Measurements from ENCODE around the gene RPS4Y2.

The RPS4Y2 gene

DNA sequence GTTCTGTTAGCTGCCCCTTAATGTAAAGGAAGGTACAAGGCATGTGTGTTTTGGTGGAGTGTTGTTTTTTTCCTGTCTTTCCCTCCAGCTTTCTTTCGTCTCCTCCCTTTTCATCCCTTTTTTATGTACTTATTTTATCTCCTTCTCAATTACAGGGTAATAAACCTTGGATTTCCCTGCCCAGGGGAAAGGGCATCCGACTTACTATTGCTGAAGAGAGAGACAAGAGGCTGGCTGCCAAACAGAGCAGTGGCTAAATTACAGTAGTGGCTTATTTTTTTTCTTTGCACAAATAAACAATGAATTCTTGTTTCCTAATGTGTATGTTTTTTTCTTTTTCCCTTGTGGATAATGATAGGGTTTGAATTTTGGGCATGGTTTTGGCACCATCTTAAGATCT lies 24.9 kb downstream of the RPS4Y2 start:
- no peaks in the 10 kb centered on the region for H3K36me3 ChIP-seq (ENCODE audit: low read length)
- no peaks in the 10 kb centered on the region for H3K27me3 ChIP-seq (ENCODE audit: low read length)
- no peak overlapping the region for H3K9ac ChIP-seq (ENCODE audit: low read length)
- H3K4me3 ChIP-seq (ENCODE audit: insufficient read depth, low read length, poor library complexity, severe bottlenecking): no peak overlapping the region
- H3K27ac ChIP-seq (ENCODE audit: low read depth, low read length): no peak overlapping the region
- H3K79me2 ChIP-seq (ENCODE audit: insufficient read depth, low read length): no peaks in the 10 kb centered on the region
- no peaks in the 10 kb centered on the region for H3K9me2 ChIP-seq (replicated peaks; ENCODE audit: insufficient read depth, low read length)
- H3K4me2 ChIP-seq (ENCODE audit: low read depth, low read length, poor library complexity, severe bottlenecking): no peak overlapping the region
- H2AFZ ChIP-seq (ENCODE audit: low read depth, low read length, severe bottlenecking): no peak overlapping the region
- no peaks in the 10 kb centered on the region for H4K20me1 ChIP-seq (ENCODE audit: low read depth, low read length)
- no peak for TF ChIP-seq EZH2phosphoT487 (conservative IDR thresholded peaks at IDR 0.05; ENCODE audit: low read length)
- TF ChIP-seq, protein P1, sequence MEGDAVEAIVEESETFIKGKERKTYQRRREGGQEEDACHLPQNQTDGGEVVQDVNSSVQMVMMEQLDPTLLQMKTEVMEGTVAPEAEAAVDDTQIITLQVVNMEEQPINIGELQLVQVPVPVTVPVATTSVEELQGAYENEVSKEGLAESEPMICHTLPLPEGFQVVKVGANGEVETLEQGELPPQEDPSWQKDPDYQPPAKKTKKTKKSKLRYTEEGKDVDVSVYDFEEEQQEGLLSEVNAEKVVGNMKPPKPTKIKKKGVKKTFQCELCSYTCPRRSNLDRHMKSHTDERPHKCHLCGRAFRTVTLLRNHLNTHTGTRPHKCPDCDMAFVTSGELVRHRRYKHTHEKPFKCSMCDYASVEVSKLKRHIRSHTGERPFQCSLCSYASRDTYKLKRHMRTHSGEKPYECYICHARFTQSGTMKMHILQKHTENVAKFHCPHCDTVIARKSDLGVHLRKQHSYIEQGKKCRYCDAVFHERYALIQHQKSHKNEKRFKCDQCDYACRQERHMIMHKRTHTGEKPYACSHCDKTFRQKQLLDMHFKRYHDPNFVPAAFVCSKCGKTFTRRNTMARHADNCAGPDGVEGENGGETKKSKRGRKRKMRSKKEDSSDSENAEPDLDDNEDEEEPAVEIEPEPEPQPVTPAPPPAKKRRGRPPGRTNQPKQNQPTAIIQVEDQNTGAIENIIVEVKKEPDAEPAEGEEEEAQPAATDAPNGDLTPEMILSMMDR (IDR thresholded peaks at IDR 0.05; ENCODE audit: insufficient read depth, low read length, poor library complexity, severe bottlenecking): no peak
- no peaks in the 10 kb centered on the region for H3K9me3 ChIP-seq (ENCODE audit: insufficient read depth, low read length)
- H3F3A ChIP-seq (ENCODE audit: insufficient read depth): no peaks in the 10 kb centered on the region

DNA sequence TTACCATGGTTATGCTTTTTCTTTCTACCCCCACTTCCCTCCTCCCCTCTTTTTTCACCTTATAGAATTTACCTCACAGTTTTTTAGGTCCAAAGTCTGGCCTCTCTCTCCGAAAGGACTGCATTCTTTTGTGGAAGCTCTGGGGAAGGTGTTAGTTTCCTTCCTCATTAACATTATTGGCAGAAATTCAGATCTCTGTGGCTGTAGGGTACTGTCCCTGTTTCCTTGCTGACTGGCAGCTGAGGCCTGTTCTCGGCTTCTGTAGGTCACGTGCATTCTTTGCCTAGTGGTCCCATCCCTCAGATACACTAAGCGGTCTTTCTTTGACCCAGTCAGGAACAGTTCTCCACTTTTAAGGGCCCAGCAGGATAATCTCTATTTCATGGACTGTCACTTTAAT lies 25.5 kb downstream of the RPS4Y2 start:
- no peak overlapping the region for H3K4me2 ChIP-seq (ENCODE audit: low read depth, low read length, poor library complexity, severe bottlenecking)
- no peak overlapping the region for H3K4me3 ChIP-seq (ENCODE audit: insufficient read depth, low read length, poor library complexity, severe bottlenecking)
- no peak overlapping the region for H2AFZ ChIP-seq (ENCODE audit: low read depth, low read length, severe bottlenecking)
- H3K27me3 ChIP-seq (ENCODE audit: low read length): no peaks in the 10 kb centered on the region
- H3K27ac ChIP-seq (ENCODE audit: low read depth, low read length): no peak overlapping the region
- TF ChIP-seq, protein P1 (IDR thresholded peaks at IDR 0.05; ENCODE audit: insufficient read depth, low read length, poor library complexity, severe bottlenecking): no peak
- H3K9me3 ChIP-seq (ENCODE audit: insufficient read depth, low read length): no peaks in the 10 kb centered on the region
- H3K79me2 ChIP-seq (ENCODE audit: insufficient read depth, low read length): no peaks in the 10 kb centered on the region
- H3F3A ChIP-seq (ENCODE audit: insufficient read depth): no peaks in the 10 kb centered on the region
- no peaks in the 10 kb centered on the region for H4K20me1 ChIP-seq (ENCODE audit: low read depth, low read length)
- H3K9ac ChIP-seq (ENCODE audit: low read length): no peak overlapping the region
- H3K9me2 ChIP-seq (replicated peaks; ENCODE audit: insufficient read depth, low read length): no peaks in the 10 kb centered on the region
- no peaks in the 10 kb centered on the region for H3K36me3 ChIP-seq (ENCODE audit: low read length)

DNA sequence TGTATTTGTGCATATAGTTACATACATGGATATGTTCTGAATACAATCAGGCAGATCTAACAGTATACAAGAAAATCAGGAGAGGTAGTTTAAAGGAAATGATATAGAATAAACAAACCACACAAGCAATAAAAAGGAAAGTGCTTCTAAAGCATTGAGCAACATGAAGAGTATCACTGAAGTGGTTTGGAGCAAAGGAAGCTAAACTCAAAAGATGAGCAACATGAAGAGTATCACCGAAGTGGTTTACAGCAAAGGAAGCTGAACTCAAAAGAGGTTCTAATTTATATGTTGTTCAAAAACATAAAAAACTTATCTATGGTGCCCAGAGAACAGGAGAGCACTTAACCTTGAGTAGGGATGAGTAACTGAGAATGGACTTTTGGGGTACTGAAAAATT lies 29.1 kb downstream of the RPS4Y2 start:
- TF ChIP-seq EZH2phosphoT487 (conservative IDR thresholded peaks at IDR 0.05; ENCODE audit: low read length): no peak
- TF ChIP-seq, protein P1 (IDR thresholded peaks at IDR 0.05; ENCODE audit: insufficient read depth, low read length, poor library complexity, severe bottlenecking): no peak
- H3K27me3 ChIP-seq (ENCODE audit: low read length): no peaks in the 10 kb centered on the region
- H3K9ac ChIP-seq (ENCODE audit: low read length): no peak overlapping the region
- no peaks in the 10 kb centered on the region for H3K9me3 ChIP-seq (ENCODE audit: insufficient read depth, low read length)
- no peaks in the 10 kb centered on the region for H4K20me1 ChIP-seq (ENCODE audit: low read depth, low read length)
- H3K9me2 ChIP-seq (replicated peaks; ENCODE audit: insufficient read depth, low read length): no peaks in the 10 kb centered on the region
- H3K4me2 ChIP-seq (ENCODE audit: low read depth, low read length, poor library complexity, severe bottlenecking): no peak overlapping the region
- H3K36me3 ChIP-seq (ENCODE audit: low read length): no peaks in the 10 kb centered on the region
- no peaks in the 10 kb centered on the region for H3K79me2 ChIP-seq (ENCODE audit: insufficient read depth, low read length)
- no peaks in the 10 kb centered on the region for H3F3A ChIP-seq (ENCODE audit: insufficient read depth)
- no peak overlapping the region for H3K27ac ChIP-seq (ENCODE audit: low read depth, low read length)
- no peak overlapping the region for H3K4me3 ChIP-seq (ENCODE audit: insufficient read depth, low read length, poor library complexity, severe bottlenecking)
- H2AFZ ChIP-seq (ENCODE audit: low read depth, low read length, severe bottlenecking): no peak overlapping the region

DNA sequence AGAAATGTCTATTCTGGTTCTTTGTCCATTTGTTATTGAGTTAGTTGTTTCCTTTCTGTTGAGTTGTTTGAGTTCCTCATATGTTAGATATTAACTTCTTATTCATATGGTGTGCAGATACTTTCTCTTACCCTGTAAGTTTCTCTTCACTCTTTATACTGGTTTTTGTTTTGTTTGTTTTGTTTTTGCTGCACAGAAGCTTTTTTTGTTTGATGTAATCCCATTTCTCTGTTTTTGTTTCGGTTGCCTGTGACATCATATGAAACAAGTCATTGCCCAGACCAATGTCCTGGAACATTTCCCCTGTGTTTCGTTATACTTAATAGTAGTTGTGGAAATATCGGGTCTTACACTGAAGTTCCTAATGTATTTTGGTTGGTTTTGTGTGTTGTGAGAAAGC lies 31.2 kb downstream of the RPS4Y2 start:
- H2AFZ ChIP-seq (ENCODE audit: low read depth, low read length, severe bottlenecking): no peak overlapping the region
- no peaks in the 10 kb centered on the region for H4K20me1 ChIP-seq (ENCODE audit: low read depth, low read length)
- H3K4me2 ChIP-seq (ENCODE audit: low read depth, low read length, poor library complexity, severe bottlenecking): no peak overlapping the region
- H3K9me2 ChIP-seq (replicated peaks; ENCODE audit: insufficient read depth, low read length): no peaks in the 10 kb centered on the region
- TF ChIP-seq EZH2phosphoT487 (conservative IDR thresholded peaks at IDR 0.05; ENCODE audit: low read length): no peak
- TF ChIP-seq, protein P1 (IDR thresholded peaks at IDR 0.05; ENCODE audit: insufficient read depth, low read length, poor library complexity, severe bottlenecking): no peak
- no peak overlapping the region for H3K27ac ChIP-seq (ENCODE audit: low read depth, low read length)
- no peaks in the 10 kb centered on the region for H3K36me3 ChIP-seq (ENCODE audit: low read length)
- H3F3A ChIP-seq (ENCODE audit: insufficient read depth): no peaks in the 10 kb centered on the region
- H3K79me2 ChIP-seq (ENCODE audit: insufficient read depth, low read length): no peaks in the 10 kb centered on the region
- H3K4me3 ChIP-seq (ENCODE audit: insufficient read depth, low read length, poor library complexity, severe bottlenecking): no peak overlapping the region
- H3K9ac ChIP-seq (ENCODE audit: low read length): no peak overlapping the region
- no peaks in the 10 kb centered on the region for H3K9me3 ChIP-seq (ENCODE audit: insufficient read depth, low read length)
- H3K27me3 ChIP-seq (ENCODE audit: low read length): no peaks in the 10 kb centered on the region
